ENCODE results near the gene FMO3.
A peak's percentile ranks its signal among the peaks of the same experiment; 100 is the strongest.

FMO3 gene
- 0 to 2.5 (median 0) reads per million in 17 experiments for total RNA-seq

DNA sequence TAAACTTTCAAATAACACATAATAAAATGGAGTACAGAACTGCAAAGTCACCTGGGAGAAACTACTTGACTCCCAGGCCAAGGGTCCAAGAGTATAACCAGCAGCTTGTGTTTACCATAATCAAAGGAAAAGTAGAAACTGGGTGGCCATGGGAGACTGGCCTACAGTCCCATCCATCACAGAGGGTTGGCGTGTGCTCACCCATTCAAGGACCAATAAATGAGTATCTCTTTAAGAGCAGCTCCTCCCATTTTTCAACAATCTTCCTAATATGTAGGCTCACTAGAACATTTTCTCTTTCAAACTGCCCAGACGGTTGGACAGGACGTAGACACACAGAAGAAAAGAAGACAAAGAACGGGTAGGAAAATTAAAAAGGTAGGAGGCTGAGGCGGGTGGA, at the start of gene FMO3:
Gene FMO3, plus strand, starts transcription at position 302 of the 400 bp plus-strand sequence. CDS start 1,754 bp downstream, outside the sequence.
- DNase-seq, result no peak

DNA sequence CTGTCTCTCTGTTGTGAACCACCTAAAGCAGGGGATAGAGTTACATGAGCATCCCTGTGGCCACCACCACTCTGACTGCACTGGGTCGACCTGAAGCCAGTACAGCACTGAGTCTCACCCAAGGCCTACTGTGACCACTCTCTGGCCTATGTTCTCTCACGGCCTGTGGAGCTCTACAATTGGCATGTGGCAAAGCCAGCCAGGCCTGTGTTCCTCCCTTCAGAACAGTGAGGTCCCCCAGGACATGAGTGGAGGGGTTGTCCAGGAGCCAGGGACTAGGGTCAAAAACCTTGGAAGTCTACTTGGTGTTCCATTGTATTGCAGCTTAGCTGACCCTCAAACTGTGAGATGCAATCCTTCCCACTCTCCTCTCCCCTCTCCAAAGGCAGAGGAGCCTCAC, 42.7 kb upstream of the FMO3 start:
- DNase-seq, result no peak

DNA sequence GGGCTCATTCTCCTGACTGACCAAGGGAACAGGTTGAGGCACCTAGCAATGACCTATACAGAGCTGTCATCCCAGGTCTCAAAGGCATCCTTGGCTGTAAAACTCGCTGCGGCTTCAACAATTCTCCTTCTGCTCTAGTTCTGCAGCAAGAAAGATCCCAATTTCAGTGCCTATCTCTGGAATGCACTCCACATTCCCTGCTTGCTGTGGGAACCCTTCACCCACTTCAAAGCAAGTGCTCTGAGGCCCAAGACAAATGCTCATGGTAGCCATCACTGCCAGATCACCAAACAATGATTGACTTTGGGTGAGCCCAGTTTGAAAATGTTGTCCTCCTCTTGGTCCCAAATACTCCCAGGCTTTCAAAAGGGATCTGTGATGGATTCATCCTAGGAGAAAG, 37.7 kb upstream of the FMO3 start:
- DNase-seq, result no peak

DNA sequence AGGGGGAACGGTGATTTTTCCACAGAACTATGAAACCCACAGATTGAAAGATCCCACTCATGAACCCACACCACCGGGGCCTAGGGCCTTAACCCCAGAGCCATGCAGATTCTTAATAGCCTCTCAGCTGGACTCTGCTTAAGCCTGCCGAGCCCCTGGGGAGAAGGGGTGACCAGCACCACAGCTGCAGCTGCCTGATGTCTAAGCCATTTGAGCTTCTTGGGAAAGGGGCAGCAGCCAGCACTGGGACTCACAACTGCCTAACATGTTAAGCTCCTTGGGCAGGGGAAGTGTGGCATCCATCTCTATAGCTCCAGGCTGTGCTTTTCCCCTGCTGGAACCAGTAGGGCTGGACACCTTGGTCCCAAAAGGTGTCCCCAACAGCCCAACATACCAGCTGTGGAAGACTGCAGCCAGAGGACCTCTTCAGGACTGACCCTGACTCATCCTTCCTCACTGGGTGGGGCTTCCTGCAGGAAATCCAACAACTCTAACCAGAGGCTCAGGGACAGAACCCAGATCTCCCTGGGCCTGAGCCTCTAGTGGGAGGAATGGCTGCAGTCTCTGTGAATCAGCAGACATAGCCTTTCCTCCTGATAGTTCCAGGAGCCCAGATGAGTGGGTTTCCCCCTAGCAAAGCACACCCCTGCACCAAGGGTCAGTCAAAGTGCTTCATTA, 34.6 kb upstream of the FMO3 start:
- DNase-seq, result no peak

DNA sequence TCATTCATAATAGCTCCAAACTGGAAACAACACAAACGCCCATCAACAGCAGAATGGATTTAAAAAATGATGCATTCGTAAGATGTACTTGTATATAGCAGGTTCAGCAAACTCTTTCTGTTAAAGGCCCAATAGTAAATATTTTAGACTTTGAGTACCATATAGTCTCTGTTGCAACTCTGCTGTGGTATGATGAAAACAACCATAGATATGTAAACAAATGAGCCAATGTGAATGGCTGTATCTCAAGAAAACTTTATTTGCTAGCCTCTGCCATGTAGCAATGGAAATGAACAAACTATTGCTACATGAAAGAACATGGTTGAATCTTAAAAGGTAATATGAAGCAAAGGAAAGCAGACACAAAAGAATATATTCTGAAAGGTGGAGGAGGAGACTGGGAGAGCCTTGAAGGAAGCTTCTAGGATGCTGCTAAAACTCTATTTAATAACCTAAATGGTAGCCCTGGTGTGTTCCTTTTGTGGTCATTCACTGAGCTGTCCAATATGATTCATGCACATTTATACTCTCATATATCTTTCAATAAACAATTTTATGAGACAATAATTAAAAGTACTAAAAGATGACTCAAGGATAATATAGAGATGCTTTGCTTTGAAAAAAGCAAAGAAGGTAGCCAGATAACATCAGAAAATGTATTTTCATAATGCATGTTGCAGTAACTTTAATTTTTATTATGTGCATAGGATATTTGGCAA, 29.1 kb upstream of the FMO3 start:
- no peak for DNase-seq

GRCh38 chr1:171062902-171063301, 27.8 kb upstream of the FMO3 start:
- no peak for DNase-seq

GRCh38 chr1:171075041-171075440, 15.7 kb upstream of the FMO3 start:
- DNase-seq, result no peak

- peak in 1 of 4 experiments; percentile 6 for DNase-seq
Measured at GRCh38 chr1:171081314-171081753, 9.4 kb upstream of the FMO3 start.

DNA sequence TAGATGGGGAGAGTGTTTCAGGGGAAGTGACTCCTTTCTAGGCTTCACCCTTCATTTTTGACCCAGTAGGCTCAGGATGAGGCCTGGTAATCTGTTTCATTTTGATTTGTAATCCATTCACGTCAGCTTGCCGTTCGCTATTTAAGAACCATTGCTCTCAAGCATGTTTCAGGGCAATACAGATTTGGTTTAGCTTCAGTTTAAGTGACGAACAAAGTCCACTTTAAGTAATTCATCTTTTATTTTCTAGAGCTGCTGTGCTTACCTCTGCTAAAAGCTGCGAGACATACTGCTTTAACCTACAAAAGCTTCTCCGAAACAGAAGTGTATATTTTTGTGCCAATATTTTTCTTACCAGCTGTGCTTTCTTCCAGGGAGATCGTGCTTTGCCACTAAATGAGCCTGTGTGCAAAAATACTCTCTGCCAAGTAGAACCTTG, 8.9 kb upstream of the FMO3 start:
- DNase-seq, result no peak

DNA sequence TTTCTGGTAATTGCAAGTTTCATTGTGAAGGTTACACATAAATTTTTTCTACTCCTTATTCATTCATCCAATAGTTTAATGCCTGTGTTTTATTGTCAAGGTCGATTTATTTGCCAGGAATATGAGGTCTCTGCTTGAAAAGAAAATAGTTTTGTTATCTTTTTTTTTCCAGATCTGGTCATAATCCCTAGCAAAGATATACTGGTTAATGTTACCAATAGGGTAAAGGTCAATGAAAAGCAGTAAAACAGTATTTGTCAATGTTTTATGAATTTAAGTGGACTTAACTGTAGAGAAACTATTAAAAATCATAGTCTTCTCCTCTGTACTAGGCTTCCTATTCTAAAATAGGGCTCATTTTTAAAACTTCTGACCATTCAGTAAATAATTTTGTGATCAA, 8.1 kb upstream of the FMO3 start:
- DNase-seq, result no peak

- no peak for DNase-seq
Measured at GRCh38 chr1:171083222-171083621, 7.5 kb upstream of the FMO3 start.

DNA sequence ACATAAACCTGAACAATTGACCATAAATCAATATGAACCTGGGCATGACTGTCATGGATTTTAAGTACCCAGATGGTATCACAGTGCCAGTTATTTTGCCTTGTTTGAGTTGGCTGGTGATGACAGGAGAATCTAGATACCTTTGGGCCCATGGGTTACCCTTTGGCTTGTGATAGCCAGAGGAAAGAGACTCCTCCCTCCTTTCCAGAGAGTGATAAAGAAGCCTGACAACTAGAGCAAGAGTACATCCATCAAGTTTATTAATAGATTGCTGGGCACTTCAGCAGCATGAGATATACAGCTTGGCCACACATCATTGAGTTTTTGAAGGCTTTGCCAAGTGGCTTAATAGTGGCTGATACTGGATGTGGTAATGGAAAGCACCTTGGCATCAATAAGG, 6.6 kb upstream of the FMO3 start:
- no peak for DNase-seq

- DNase-seq, result peak in 2 of 4 experiments; percentile 1 to 2
Measured at GRCh38 chr1:171084870-171085269, 5.8 kb upstream of the FMO3 start.

GRCh38 chr1:171087896-171088295, 2.8 kb upstream of the FMO3 start:
- DNase-seq, result no peak

- no peak for DNase-seq
Measured at GRCh38 chr1:171103862-171104261, 13.2 kb downstream of the FMO3 start.

DNA sequence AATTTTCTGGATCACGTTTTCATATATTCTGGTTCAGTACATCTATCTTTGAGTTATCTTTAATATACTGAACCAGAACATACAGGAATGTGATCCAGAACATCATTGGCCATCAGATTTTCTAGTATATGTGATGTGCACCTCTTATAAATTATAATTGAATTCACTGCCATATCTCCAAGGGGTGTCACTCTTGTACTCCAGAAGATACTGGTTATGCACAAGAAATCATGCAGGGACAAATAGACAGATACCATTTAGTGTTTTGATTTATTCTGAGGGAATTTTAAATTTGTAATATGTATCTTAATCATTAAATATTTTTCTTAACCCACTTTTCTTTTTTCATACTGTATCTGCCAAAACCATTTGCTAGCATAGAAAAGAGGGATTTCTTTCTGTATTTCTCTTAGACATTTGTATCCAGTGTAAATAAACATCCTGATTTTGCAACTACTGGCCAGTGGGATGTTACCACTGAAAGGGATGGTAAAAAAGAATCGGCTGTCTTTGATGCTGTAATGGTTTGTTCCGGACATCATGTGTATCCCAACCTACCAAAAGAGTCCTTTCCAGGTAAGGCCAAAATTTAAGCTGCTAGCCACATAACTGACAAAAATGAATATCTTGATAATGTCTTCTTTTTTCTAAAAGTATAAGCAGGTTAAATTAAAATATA, 16.7 kb downstream of the FMO3 start:
- no peak for DNase-seq

GRCh38 chr1:171107969-171108368, 17.3 kb downstream of the FMO3 start:
- DNase-seq, result no peak

DNA sequence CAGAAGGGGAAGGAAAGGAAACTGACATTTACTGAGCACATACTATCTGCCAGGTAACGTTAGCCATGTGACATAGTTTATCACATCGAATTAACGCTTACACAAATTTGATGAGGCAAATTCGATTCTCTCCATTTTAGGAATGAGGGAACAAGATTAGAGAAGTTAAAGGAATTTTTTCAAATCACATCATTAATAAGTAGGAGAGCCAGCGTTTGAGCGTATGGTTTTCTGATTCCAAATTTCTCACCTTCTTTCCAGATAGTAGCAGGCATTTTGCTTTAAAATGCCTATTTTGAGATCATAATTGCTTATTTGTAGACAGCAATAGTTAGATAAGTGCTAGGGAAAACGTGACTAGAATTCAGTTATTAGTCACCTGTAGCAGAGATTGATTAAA, 19.3 kb downstream of the FMO3 start:
- DNase-seq, result no peak

- no peak for DNase-seq
Measured at GRCh38 chr1:171110621-171111326, 20.1 kb downstream of the FMO3 start.

DNA sequence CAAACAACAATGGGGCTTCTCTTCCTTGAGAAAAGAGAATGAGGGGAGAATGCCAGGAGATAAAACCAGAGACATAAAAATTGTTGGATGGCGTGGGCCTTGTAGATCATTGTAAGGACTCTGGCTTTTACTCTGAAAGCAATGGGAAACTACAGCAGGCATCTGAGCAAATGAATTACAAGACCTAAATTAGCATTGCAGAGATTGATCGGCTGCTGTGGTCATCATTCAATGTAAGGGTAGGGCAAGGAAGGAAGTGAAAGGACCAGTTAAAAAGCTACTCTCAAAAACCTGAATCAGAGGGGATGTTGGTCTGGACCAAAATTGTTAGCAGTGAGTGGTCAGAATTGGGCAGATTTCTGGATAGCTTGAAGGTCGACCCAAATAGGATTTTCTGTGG, 21.4 kb downstream of the FMO3 start:
- DNase-seq, result no peak

- DNase-seq, result no peak
Measured at GRCh38 chr1:171113382-171113781, 22.7 kb downstream of the FMO3 start.

DNA sequence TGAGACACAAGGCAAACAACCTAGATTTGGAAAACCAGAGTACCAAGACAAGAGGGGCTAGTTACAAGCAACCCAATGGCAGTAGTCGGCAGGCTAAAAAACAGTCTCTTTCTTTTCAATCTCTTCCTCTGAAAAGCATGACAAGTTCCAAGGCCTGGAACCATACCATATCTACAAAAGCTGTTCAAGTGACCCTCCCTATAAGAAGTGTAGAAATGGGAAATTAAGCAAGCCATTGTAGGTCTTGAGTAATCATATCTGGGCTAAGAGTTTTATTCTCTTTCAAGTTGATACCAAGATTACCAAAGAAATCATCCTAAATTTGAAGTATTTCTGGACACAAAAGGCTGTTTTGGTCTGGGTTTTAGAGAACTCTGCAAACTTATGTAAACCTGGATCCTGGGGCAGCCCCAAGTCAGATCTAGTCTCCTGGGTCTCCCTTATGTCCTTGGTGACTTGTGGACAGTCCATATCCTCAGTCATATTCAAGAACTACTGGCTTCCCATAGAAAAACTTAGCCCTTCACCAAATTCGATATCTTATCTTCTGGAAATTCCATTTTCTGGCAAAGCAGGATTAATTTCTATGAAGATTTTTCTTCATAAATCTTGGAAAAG, 24.7 kb downstream of the FMO3 start:
- no peak for DNase-seq

- no peak for DNase-seq
Measured at GRCh38 chr1:171116676-171117075, 26.0 kb downstream of the FMO3 start.

Measured in suppressor macrophage (primary cell).